AG10803 (cell line): ENCODE data around the gene NBL1.

Experiments used
- DNase-seq: peaks from one replicate; pipeline ENCODE4 v3.0.0; 2010; ENCODE audit warnings: low read depth
- H3K4me3 ChIP-seq: 2 replicates; pipeline ENCODE4 v1.5.1; 2011; ENCODE audit warnings: mild to moderate bottlenecking, low read length, control low read depth
- CTCF ChIP-seq: conservative IDR thresholded peaks from 2 replicates; pipeline ENCODE4 v1.5.1; 2011; ENCODE audit warnings: mild to moderate bottlenecking, low read length, control low read depth, inconsistent platforms

The NBL1 gene

GRCh38 chr1:19687414-19687813, 43.3 kb downstream of the NBL1 start:
- DNase-seq, result no peak
- no peak overlapping the region for H3K4me3 ChIP-seq
- no peak for TF ChIP-seq CTCF

GRCh38 chr1:19688041-19688842, 44.1 kb downstream of the NBL1 start:
- no peak for DNase-seq
- no peak for TF ChIP-seq CTCF
- no peak overlapping the region for H3K4me3 ChIP-seq

- TF ChIP-seq CTCF, result no peak
- DNase-seq, result no peak
- no peak overlapping the region for H3K4me3 ChIP-seq
These were observed 45.1 kb downstream of the NBL1 start for GRCh38 chr1:19689085-19689757.

- no peak for DNase-seq
- H3K4me3 ChIP-seq, result no peak overlapping the region
These were observed 45.7 kb downstream of the NBL1 start for GRCh38 chr1:19689856-19690255.

GRCh38 chr1:19690342-19690741, 46.2 kb downstream of the NBL1 start:
- DNase-seq, result no peak
- TF ChIP-seq CTCF, result no peak
- no peak overlapping the region for H3K4me3 ChIP-seq

More at GRCh38 chr1:19689856-19690255, 45.7 kb downstream of the NBL1 start:
- no peak for TF ChIP-seq CTCF

GRCh38 chr1:19694298-19694697, 50.2 kb downstream of the NBL1 start:
- no peak for TF ChIP-seq CTCF
- no peak for DNase-seq
- no peak overlapping the region for H3K4me3 ChIP-seq

- no peak overlapping the region for H3K4me3 ChIP-seq
- no peak for DNase-seq
- TF ChIP-seq CTCF, result no peak
These were observed 51.7 kb downstream of the NBL1 start for GRCh38 chr1:19695772-19696171.
